Right cardiac atrium (tissue), 5 donors: ENCODE results near the gene MAD1L1. TPM values are rescaled to one million over a fixed set of nuclear protein-coding genes. Genes with fewer than 3 reads are reported as not detected.

Experiments used
- ATAC-seq, 2 donors: fragments of 200-7000 bp; cut with Tn5 transposase; one replicate each; pipeline versions ENCODE4 v1.8.0 to v1.9.1; 2020; ENCODE audit warnings: moderate library complexity in 2 of 2, mild to moderate bottlenecking in 1 of 2
- DNase-seq, 3 donors: peaks; one replicate each; pipeline ENCODE4 v3.0.0-alpha.2; 2020
- H3K27ac ChIP-seq: one replicate; pipeline ENCODE4 v1.5.1; 2013; ENCODE audit warnings: mild to moderate bottlenecking, low read length, control low read depth, moderate library complexity
- H3K27me3 ChIP-seq: one replicate; pipeline ENCODE4 v1.6.1; 2013; ENCODE audit not compliant: control insufficient read depth, insufficient read depth
- H3K4me1 ChIP-seq: one replicate; pipeline ENCODE4 v1.6.1; 2013; ENCODE audit warnings: low read length; ENCODE audit not compliant: control insufficient read depth, insufficient read depth
- H3K4me3 ChIP-seq: one replicate; pipeline ENCODE4 v1.5.1; 2013; ENCODE audit warnings: low read length, control low read depth
- H3K9me3 ChIP-seq: one replicate; pipeline ENCODE4 v1.6.1; 2013; ENCODE audit warnings: low read length; ENCODE audit not compliant: control insufficient read depth
- WGBS: extraction: QIAGEN DNeasy Blood & Tissue Kit; methylation state at CpG from one replicate; pipeline ENCODE4 v1.1.7; 2013; 5-methylcytosine and 5-hydroxymethylcytosine counted together
- intact Hi-C, 4 donors: fragments of 100-400 bp; cut with DNase I; formaldehyde crosslinking; loops; one replicate each; pipeline versions ENCODE4 v1.11.0 to v1.14.0; 2022 to 2023
- polyA plus RNA-seq: library from polyadenylated mRNA; stranded (reverse); fragments of 200-250 nt; gene quantifications from one replicate; pipeline ENCODE4 v1.2.3, GENCODE V29; 2013
- total RNA-seq, 4 donors: library from RNA; stranded (reverse); fragmentation: NEBNext Ultra II Directional; extraction: Animal tissue kit (Norgen Biotek cat#: 25700); gene quantifications; one replicate each; pipeline ENCODE4 v1.2.1, GENCODE V29; 2021
- donor health status: healthy with polysubstance abuse.
- donor health status: DM: no; HTN: yes; CAD: no.
- donor health status: DM: no; HTN: no; CAD: no.
- donor health status: DM: no; HTN: yes; CAD: no; lungs with severe emphysema.
- donor health status: DM: yes; HTN: yes; CAD: no.

Gene MAD1L1
- total and polyA plus RNA-seq, 5 donors: 15.3 to 41.0 (median 33.7) TPM

GRCh38 chr7:1873857-1874589 is 358.7 kb downstream of the MAD1L1 start:
- intact Hi-C loops: no loop called here
- 96% methylated on average over 38 of the region's 38 CpGs for WGBS

DNA sequence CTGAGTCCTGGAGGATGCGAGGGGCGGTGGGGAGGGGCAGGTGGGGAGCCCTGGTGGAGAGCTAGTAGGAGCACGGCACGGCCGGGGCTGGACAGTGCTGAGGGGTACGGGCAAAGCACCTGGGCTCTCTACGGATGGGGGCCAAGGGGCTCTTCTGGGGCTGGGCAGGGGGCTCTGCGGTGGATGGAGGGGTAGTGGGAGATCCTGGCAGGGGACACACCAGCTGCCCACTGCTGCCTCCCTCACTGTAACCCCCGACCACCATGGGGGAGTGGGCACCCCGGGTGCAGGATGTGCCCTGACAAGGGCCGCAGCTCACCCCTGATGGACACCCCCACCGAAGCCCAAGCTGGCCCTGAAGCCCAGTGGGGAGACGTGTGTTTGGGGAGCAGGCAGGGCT is 359.3 kb downstream of the MAD1L1 start:
- intact Hi-C loops: no loop called here
- DNase-seq (peak in 1 of 3 donors; percentile 43), ATAC-seq (peak in 1 of 2 donors; percentile 30)

More at GRCh38 chr7:1873857-1874589, 358.7 kb downstream of the MAD1L1 start:
- ATAC-seq (peak in 1 of 2 donors; percentile 7), DNase-seq (peak in 1 of 3 donors; percentile 34)
- Histone ChIP-seq H3K27me3 (no peaks in the 10 kb centered on the region), H3K9me3 (no peaks in the 10 kb centered on the region), H3K4me1 (no peaks in the 10 kb centered on the region), H3K4me3 (no peak overlapping the region), H3K27ac (no peak overlapping the region)

GRCh38 chr7:1873070-1873405 is 359.7 kb downstream of the MAD1L1 start:
- Histone ChIP-seq H3K27ac (no peak overlapping the region), H3K9me3 (no peaks in the 10 kb centered on the region), H3K4me3 (no peak overlapping the region), H3K27me3 (no peaks in the 10 kb centered on the region), H3K4me1 (no peaks in the 10 kb centered on the region)
- ATAC-seq (no peak), DNase-seq (peak in 1 of 3 donors; percentile 28)
- intact Hi-C loops: no loop called here
- WGBS: 92% methylated on average over 12 of the region's 12 CpGs

More for the DNA sequence above, 359.3 kb downstream of the MAD1L1 start:
- Histone ChIP-seq H3K27me3 (no peaks in the 10 kb centered on the region), H3K27ac (no peak overlapping the region), H3K9me3 (no peaks in the 10 kb centered on the region), H3K4me1 (no peaks in the 10 kb centered on the region), H3K4me3 (no peak overlapping the region)
- 97% methylated on average over 13 of the region's 13 CpGs for WGBS

DNA sequence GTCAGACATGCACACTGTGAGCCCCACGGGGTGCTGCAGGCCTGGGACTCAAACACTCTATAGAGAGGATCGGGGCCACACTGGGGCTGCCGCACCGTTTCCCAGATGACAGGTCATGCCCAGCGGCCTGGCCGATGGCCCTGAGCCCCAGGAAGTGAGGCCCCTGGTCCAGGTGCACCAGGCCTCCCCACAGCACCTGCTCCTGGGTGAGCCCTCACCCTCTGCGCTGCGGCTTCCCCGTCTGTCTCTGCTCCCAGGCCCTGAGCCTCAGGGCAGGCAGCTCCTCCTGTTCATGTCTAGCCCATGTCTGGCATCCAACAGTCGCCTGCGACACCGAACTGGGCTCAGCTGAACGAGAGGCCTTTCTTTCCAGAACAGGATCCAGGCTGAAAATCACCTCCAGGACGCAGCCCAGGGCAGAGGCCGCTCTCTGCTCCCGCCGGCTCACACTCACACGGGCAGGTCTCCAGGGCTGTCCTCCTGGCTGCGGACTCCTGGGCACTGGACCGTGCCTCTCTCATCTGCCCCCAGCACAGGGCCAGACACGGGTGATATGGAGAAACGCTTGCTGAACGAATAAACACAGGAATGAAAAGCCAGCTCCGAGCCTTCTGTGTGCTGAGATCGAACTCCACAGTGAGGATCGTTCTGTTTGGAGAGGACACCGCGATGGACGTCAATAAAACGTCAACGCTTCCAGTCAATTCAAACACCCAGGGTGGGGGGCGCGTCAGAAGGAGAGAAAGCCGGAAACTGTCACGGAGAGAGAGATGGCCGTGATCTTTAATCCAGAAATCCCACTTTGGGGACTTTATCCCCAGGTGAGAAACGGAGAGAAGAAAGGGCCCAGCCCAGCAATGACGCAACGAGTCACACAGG is 360.3 kb downstream of the MAD1L1 start:
- Histone ChIP-seq H3K4me3 (no peak overlapping the region), H3K27me3 (no peaks in the 10 kb centered on the region), H3K9me3 (no peaks in the 10 kb centered on the region), H3K4me1 (no peaks in the 10 kb centered on the region), H3K27ac (no peak overlapping the region)
- DNase-seq: peak in 1 of 3 donors; percentile 41
- intact Hi-C loops: no loop called here
- 93% methylated on average over 39 of the region's 39 CpGs for WGBS
- no peak for ATAC-seq

GRCh38 chr7:1869452-1870130 is 363.2 kb downstream of the MAD1L1 start:
- 95% methylated on average over 28 of the region's 28 CpGs for WGBS
- no peak overlapping the region for H3K4me3 ChIP-seq
- intact Hi-C loops: no loop called here
- DNase-seq (peak in 1 of 3 donors; percentile 51), ATAC-seq (no peak)
- no peaks in the 10 kb centered on the region for H3K9me3 ChIP-seq
- no peaks in the 10 kb centered on the region for H3K27me3 ChIP-seq
- no peaks in the 10 kb centered on the region for H3K4me1 ChIP-seq
- H3K27ac ChIP-seq: no peak overlapping the region

DNA sequence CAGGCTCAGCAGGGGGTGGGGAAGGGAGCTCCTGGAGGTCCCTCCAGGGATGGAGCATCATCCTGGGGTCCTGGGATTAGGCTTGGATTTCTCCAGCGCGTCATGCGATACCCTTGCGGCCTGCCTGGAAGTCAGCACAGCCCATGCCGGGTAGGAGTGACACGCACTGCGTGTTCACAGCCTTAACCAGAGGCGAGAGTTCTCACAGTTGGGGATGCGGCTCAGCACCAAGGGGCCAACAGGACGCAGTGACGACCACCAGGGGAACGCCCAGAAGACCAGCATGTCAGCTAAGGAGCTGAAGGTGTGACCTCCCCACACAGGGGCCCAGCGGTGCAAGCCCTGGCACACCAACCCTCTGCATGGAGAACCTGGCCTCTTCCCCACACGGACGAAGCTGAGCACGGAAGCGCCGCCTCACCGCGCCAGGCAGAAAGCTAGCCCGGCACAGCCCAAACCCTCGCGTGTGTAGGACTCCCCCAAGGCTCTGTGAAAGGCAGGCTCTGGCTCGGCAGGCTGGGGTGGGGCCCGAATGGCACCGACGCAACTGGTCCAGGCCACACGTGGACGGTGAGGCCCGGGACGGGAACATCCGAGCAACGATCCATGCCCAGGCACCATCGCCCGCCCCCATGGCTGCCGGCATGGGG is 364.1 kb downstream of the MAD1L1 start:
- no peaks in the 10 kb centered on the region for H3K27me3 ChIP-seq
- intact Hi-C loops: no loop called here
- H3K27ac ChIP-seq: no peak overlapping the region
- DNase-seq: peak in 1 of 3 donors; percentile 56
- H3K4me3 ChIP-seq: no peak overlapping the region
- WGBS: 95% methylated on average over 36 of the region's 36 CpGs
- no peaks in the 10 kb centered on the region for H3K9me3 ChIP-seq
- ATAC-seq: no peak
- no peaks in the 10 kb centered on the region for H3K4me1 ChIP-seq

- H3K27me3 ChIP-seq: no peaks in the 10 kb centered on the region
- peak in 1 of 2 donors; percentile 7 for ATAC-seq
- no peaks in the 10 kb centered on the region for H3K4me1 ChIP-seq
- DNase-seq: peak in 1 of 3 donors; percentile 36
- intact Hi-C loops: no loop called here
- no peak overlapping the region for H3K4me3 ChIP-seq
- H3K27ac ChIP-seq: no peak overlapping the region
- 91% methylated on average over 29 of the region's 29 CpGs for WGBS
- no peaks in the 10 kb centered on the region for H3K9me3 ChIP-seq
Observed at GRCh38 chr7:1867370-1868260, 365.1 kb downstream of the MAD1L1 start.

DNA sequence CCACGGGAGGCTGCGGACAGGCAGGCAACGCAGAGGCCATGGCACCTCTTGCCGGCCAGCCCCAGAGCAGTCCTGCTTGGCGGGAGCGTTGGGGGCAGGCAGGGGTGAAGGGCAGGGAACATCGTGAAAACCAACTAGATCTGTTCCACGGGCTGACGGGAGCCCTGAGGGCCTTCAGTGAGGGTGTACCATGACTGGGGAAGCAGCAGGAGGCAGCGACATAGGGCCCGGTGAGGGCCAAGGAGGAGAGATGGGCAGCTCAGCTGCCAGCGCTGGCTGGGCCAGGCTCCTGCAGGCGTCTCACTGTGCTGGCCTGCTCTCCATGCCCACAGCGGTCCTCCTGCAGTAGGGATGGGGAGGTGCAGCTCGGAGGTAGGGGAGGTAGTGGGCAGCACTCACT is 366.1 kb downstream of the MAD1L1 start:
- DNase-seq (peak in 1 of 3 donors; percentile 44), ATAC-seq (no peak)
- no peaks in the 10 kb centered on the region for H3K27me3 ChIP-seq
- WGBS: 93% methylated on average over 15 of the region's 15 CpGs
- H3K4me1 ChIP-seq: no peaks in the 10 kb centered on the region
- no peaks in the 10 kb centered on the region for H3K9me3 ChIP-seq
- intact Hi-C loops: no loop called here
- no peak overlapping the region for H3K4me3 ChIP-seq
- H3K27ac ChIP-seq: no peak overlapping the region

DNA sequence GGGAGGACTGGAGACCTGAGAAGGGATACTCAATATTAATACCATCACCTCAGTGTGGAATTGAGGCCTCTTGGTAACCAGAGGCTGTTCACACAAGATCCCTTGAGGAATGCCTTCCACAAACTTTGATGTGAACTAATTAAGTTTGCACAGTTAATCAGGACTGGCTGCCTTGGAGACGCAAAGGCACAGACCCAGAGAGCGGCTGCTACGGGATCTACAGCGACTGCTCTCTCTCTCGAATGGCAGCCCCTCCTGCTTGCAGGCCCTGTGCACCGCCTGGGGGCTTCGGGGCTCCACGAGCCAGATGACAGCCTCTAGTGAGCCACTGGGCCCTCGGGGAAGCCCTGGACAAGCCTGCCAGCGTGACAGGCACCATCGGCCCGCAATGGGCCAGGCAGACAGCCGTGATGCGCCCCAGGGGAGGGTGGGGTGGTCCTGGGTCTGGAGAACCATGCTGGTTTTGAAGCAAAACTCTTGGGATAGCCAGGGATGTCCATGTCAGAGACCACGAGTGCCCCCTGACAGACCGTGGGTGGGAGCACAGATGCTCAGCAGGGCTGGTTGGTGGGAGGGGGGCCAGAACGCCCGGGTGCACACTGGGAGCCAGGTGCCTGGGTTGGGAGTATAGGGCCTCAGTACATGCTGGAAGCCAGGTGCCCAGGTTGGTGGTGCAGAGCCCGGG is 367.0 kb downstream of the MAD1L1 start:
- peak in 1 of 3 donors; percentile 51 for DNase-seq
- intact Hi-C loops: no loop called here
- no peak for ATAC-seq
- Histone ChIP-seq H3K4me3 (no peak overlapping the region), H3K27me3 (no peaks in the 10 kb centered on the region), H3K27ac (no peak overlapping the region), H3K4me1 (no peaks in the 10 kb centered on the region), H3K9me3 (no peaks in the 10 kb centered on the region)
- 93% methylated on average over 19 of the region's 19 CpGs for WGBS
